Mucosa of rectum (tissue), 2 donors: Measurements from ENCODE around the gene KATNA1.

ENCODE experiments used
- H3K27ac ChIP-seq, 2 donors: one replicate each; pipeline ENCODE4 v1.7.0; 2013; ENCODE audit warnings: inconsistent platforms in 2 of 2, low read depth in 2 of 2, low read length in 2 of 2
- H3K27me3 ChIP-seq, 2 donors: one replicate each; pipeline ENCODE4 v1.7.0; 2013; ENCODE audit warnings: low read length in 2 of 2; ENCODE audit not compliant: control insufficient read depth in 2 of 2, insufficient read depth in 2 of 2
- H3K36me3 ChIP-seq, 2 donors: one replicate each; pipeline ENCODE4 v1.7.0; 2013; ENCODE audit warnings: low read length in 2 of 2; ENCODE audit not compliant: control insufficient read depth in 2 of 2, insufficient read depth in 2 of 2
- H3K4me1 ChIP-seq, 2 donors: one replicate each; pipeline ENCODE4 v1.7.0; 2013; ENCODE audit warnings: low read length in 2 of 2, mild to moderate bottlenecking in 1 of 2; ENCODE audit not compliant: control insufficient read depth in 2 of 2, insufficient read depth in 2 of 2
- H3K4me3 ChIP-seq, 2 donors: one replicate each; pipeline ENCODE4 v1.7.0; 2013; ENCODE audit warnings: low read length in 2 of 2
- H3K9ac ChIP-seq, 2 donors: one replicate each; pipeline ENCODE4 v1.7.0; 2013; ENCODE audit warnings: low read length in 2 of 2, low read depth in 1 of 2, mild to moderate bottlenecking in 1 of 2
- H3K9me3 ChIP-seq, 2 donors: one replicate each; pipeline ENCODE4 v1.7.0; 2013; ENCODE audit warnings: low read length in 2 of 2; ENCODE audit not compliant: control insufficient read depth in 2 of 2
- donor health status: healthy.
- donor health status: Normal muscosa, but diverticular disease.

The KATNA1 gene

GRCh38 chr6:149567194-149567586 lies 81.3 kb downstream of the KATNA1 start:
- peak overlapping the region; percentile 84 to 96 for H3K9ac ChIP-seq

GRCh38 chr6:149566410-149567193 lies 81.9 kb downstream of the KATNA1 start:
- H3K27me3 ChIP-seq: peaks cover 0 to 4% of the 10 kb centered on the region in 2 donors

More at GRCh38 chr6:149567194-149567586, 81.3 kb downstream of the KATNA1 start:
- Histone ChIP-seq H3K4me1 (peaks cover 6 to 12% of the 10 kb centered on the region in 2 donors), H3K27ac (peak overlapping the region; percentile 89), H3K4me3 (peak overlapping the region; percentile 87 to 91), H3K9me3 (no peaks in the 10 kb centered on the region), H3K36me3 (no peaks in the 10 kb centered on the region), H3K27me3 (peaks cover 0 to 4% of the 10 kb centered on the region in 2 donors)

GRCh38 chr6:149565527-149566409 lies 82.7 kb downstream of the KATNA1 start, which contains the start of gene GINM1:
TSS of gene GINM1 (plus strand) at chr6:149566375. CDS start at chr6:149566415, 40 bp downstream.
- Histone ChIP-seq H3K27ac (peak within 1 kb of the TSS; percentile 89), H3K27me3 (peaks cover 0 to 4% of the 10 kb centered on the region in 2 donors), H3K36me3 (no peaks in the 10 kb centered on the region), H3K9me3 (no peaks in the 10 kb centered on the region), H3K9ac (peak within 1 kb of the TSS; percentile 84 to 96), H3K4me1 (peaks cover 6 to 12% of the 10 kb centered on the region in 2 donors), H3K4me3 (peak within 1 kb of the TSS; percentile 87 to 91)

More at GRCh38 chr6:149566410-149567193, 81.9 kb downstream of the KATNA1 start:
- H3K36me3 ChIP-seq: no peaks in the 10 kb centered on the region
- H3K4me1 ChIP-seq: peaks cover 6 to 12% of the 10 kb centered on the region in 2 donors
- peak overlapping the region; percentile 87 to 91 for H3K4me3 ChIP-seq
- H3K9ac ChIP-seq: peak overlapping the region; percentile 84 to 96
- H3K9me3 ChIP-seq: no peaks in the 10 kb centered on the region
- peak overlapping the region; percentile 89 for H3K27ac ChIP-seq

GRCh38 chr6:149563928-149564325 lies 84.6 kb downstream of the KATNA1 start:
- Histone ChIP-seq H3K27me3 (peaks cover 0 to 5% of the 10 kb centered on the region in 2 donors), H3K9me3 (no peaks in the 10 kb centered on the region), H3K4me1 (peaks cover 6 to 12% of the 10 kb centered on the region in 2 donors), H3K36me3 (no peaks in the 10 kb centered on the region), H3K9ac (no peak overlapping the region), H3K27ac (no peak overlapping the region), H3K4me3 (no peak overlapping the region)

GRCh38 chr6:149563203-149563927 lies 85.1 kb downstream of the KATNA1 start:
- Histone ChIP-seq H3K27ac (no peak overlapping the region), H3K27me3 (peaks cover 0 to 6% of the 10 kb centered on the region in 2 donors), H3K36me3 (no peaks in the 10 kb centered on the region), H3K4me1 (peaks cover 6 to 12% of the 10 kb centered on the region in 2 donors), H3K9ac (no peak overlapping the region), H3K4me3 (no peak overlapping the region), H3K9me3 (no peaks in the 10 kb centered on the region)

- Histone ChIP-seq H3K27me3 (peaks cover under 1 to 6% of the 10 kb centered on the region in 2 donors), H3K9me3 (no peaks in the 10 kb centered on the region), H3K36me3 (no peaks in the 10 kb centered on the region), H3K27ac (no peak overlapping the region), H3K4me3 (no peak overlapping the region), H3K9ac (no peak overlapping the region), H3K4me1 (peaks cover 0 to 4% of the 10 kb centered on the region in 2 donors)
Measured at GRCh38 chr6:149560736-149561135, 87.8 kb downstream of the KATNA1 start.

- peaks cover 4 to 6% of the 10 kb centered on the region in 2 donors for H3K27me3 ChIP-seq
- no peak overlapping the region for H3K9ac ChIP-seq
- H3K27ac ChIP-seq: no peak overlapping the region
- H3K36me3 ChIP-seq: no peaks in the 10 kb centered on the region
- no peak overlapping the region for H3K4me3 ChIP-seq
- no peaks in the 10 kb centered on the region for H3K4me1 ChIP-seq
- no peaks in the 10 kb centered on the region for H3K9me3 ChIP-seq
Measured at GRCh38 chr6:149559389-149559788, 89.1 kb downstream of the KATNA1 start.

- Histone ChIP-seq H3K9ac (no peak overlapping the region), H3K4me3 (no peak overlapping the region), H3K27ac (no peak overlapping the region), H3K36me3 (no peaks in the 10 kb centered on the region), H3K4me1 (no peaks in the 10 kb centered on the region), H3K27me3 (peaks cover 3 to 4% of the 10 kb centered on the region in 2 donors), H3K9me3 (no peaks in the 10 kb centered on the region)
Measured at GRCh38 chr6:149558029-149558428, 90.5 kb downstream of the KATNA1 start.

GRCh38 chr6:149551920-149552319 lies 96.6 kb downstream of the KATNA1 start:
- H3K9me3 ChIP-seq: no peaks in the 10 kb centered on the region
- H3K9ac ChIP-seq: no peak overlapping the region
- H3K36me3 ChIP-seq: no peaks in the 10 kb centered on the region
- H3K4me1 ChIP-seq: no peaks in the 10 kb centered on the region
- H3K27me3 ChIP-seq: peaks cover 0 to 4% of the 10 kb centered on the region in 2 donors
- H3K4me3 ChIP-seq: no peak overlapping the region
- no peak overlapping the region for H3K27ac ChIP-seq
